Stimulated activated naive CD8-positive, alpha-beta T cell treated with anti-CD3 and anti-CD28 coated beads, Interleukin-15, Interleukin-2, amounts not matched to agents 100 ng/mL and 50 ng/mL, for 24 hours (primary cell): Measurements from ENCODE around the gene PTPRE.

Experiments
- H3K27ac Mint-ChIP-seq: one replicate; pipeline ENCODE4 v1.8.0; 2021; ENCODE audit warnings: mild to moderate bottlenecking, mixed read lengths
- H3K27me3 Mint-ChIP-seq: one replicate; pipeline ENCODE4 v1.8.0; 2021; ENCODE audit warnings: mixed read lengths
- H3K36me3 Mint-ChIP-seq: one replicate; pipeline ENCODE4 v1.8.0; 2021; ENCODE audit warnings: low read depth, mixed read lengths
- H3K4me1 Mint-ChIP-seq: one replicate; pipeline ENCODE4 v1.8.0; 2021; ENCODE audit warnings: low read depth, mixed read lengths
- H3K4me3 Mint-ChIP-seq: one replicate; pipeline ENCODE4 v1.8.0; 2021; ENCODE audit warnings: mild to moderate bottlenecking, mixed read lengths
- H3K9me3 Mint-ChIP-seq: one replicate; pipeline ENCODE4 v1.8.0; 2021; ENCODE audit warnings: mixed read lengths

PTPRE gene

DNA sequence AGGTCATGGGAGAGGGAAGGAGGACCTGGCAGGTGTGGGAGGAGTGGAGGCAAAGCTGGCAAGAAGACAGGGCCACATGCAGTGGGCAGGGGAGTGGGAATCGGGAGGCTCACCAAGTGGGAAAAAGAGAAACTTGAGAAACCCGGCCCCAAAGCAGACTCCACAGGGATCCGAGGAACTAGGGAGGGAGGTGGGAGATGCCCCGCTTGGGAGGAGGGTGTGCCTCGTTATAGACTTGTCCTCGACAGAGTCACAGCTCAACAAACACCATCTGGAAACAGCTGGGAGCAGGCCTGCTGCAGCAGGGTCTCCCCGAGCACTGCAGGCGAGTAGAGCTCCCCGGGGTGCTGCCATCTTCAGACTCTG, 164.5 kb downstream of the PTPRE start:
- H3K27ac Mint-ChIP-seq, result no peak overlapping the region
- peaks cover 75% of the 10 kb centered on the region for H3K36me3 Mint-ChIP-seq
- H3K4me3 Mint-ChIP-seq, result no peak overlapping the region
- peaks cover 4% of the 10 kb centered on the region for H3K9me3 Mint-ChIP-seq
- H3K4me1 Mint-ChIP-seq, result peaks cover 26% of the 10 kb centered on the region
- H3K27me3 Mint-ChIP-seq, result no peaks in the 10 kb centered on the region

DNA sequence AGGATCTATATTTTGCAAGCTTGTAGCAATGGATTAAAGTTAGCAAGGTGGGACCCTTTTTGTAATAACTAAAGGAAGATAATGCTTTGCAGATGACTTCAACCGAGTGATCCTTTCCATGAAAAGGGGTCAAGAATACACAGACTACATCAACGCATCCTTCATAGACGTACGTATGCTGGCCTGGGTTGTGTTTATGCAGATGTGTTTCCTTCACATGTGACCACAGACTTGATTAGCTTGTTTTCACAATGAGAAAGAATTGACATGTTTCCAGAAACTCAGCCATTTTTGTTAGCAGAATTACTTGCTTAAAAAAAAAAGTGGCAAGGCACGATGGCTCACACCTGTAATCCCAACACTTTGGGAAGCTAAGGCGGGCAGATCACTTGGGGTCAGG, 165.1 kb downstream of the PTPRE start:
- Mint-ChIP-seq H3K4me1 (peaks cover 20% of the 10 kb centered on the region), H3K27me3 (no peaks in the 10 kb centered on the region), H3K27ac (no peak overlapping the region), H3K36me3 (peaks cover 74% of the 10 kb centered on the region), H3K4me3 (no peak overlapping the region), H3K9me3 (peaks cover 3% of the 10 kb centered on the region)

DNA sequence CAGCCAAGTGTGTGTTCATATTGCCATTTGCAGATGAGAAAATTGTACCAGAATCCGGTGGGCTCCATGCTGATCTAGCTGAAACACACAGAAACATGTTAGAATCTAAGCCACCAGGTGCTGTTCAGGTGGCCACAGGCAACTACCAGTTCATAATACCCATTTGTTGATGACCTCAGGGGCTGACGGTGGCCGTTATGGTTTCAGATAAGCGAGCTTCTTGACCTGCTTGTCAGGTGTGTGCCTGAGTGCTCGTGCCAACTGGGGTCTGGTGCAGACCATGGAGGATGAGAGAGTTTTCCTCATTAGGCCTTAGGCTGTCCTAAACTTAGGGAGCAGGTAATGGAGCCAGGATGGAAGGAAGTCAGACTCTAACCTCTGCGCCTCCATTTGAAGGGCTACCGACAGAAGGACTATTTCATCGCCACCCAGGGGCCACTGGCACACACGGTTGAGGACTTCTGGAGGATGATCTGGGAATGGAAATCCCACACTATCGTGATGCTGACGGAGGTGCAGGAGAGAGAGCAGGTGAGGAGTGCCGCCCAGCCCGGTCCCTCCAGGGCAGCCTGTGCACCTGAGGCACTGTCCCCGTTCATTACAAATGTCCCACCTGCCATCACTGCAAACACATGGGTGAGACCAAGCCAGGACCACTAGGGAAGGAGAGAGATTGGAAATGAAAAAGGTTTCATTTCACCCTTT, 166.2 kb downstream of the PTPRE start:
- Mint-ChIP-seq H3K9me3 (no peaks in the 10 kb centered on the region), H3K4me3 (no peak overlapping the region), H3K27ac (no peak overlapping the region), H3K27me3 (no peaks in the 10 kb centered on the region), H3K36me3 (peaks cover 65% of the 10 kb centered on the region), H3K4me1 (peaks cover 14% of the 10 kb centered on the region)

DNA sequence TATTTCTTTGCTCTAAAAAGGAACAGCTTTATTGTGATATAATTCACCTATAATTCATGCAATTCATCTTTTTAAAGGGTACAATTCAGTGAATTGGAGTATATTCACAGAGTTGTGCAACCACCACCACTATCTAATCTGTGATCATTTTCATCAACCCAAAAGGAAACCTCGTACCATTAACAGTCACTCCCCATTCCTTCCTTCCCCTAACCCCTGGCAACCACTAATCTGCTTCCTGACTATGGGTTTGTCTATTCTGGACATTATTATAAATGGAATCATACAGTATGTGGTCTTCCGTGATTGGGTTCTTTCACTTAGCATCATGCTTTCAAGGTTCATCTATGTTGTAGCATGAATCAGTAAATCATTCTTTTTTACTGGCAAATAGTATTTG, 167.0 kb downstream of the PTPRE start:
- Mint-ChIP-seq H3K4me1 (peaks cover 8% of the 10 kb centered on the region), H3K36me3 (peaks cover 62% of the 10 kb centered on the region), H3K4me3 (no peak overlapping the region), H3K9me3 (no peaks in the 10 kb centered on the region), H3K27ac (no peak overlapping the region), H3K27me3 (no peaks in the 10 kb centered on the region)

DNA sequence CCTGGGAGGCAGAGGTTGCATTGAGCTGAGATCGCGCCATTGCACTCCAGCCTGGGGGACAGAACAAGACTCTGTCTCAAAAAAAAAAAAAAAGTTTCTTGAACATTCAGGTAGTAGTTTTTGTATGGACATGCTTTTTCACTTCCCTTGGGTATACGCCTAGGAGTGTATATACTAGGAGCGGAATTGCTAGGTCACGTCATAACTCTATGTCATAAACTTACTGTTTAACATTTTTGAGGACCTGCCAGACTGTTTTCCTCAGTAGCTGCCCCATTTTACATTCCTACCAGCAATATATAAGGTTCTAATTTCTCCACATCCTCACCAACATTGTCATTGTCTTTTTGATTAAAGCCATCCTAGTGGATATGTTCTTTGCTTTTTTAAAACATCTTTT, 167.7 kb downstream of the PTPRE start:
- peaks cover 69% of the 10 kb centered on the region for H3K36me3 Mint-ChIP-seq
- no peaks in the 10 kb centered on the region for H3K27me3 Mint-ChIP-seq
- H3K4me1 Mint-ChIP-seq, result peaks cover 8% of the 10 kb centered on the region
- H3K4me3 Mint-ChIP-seq, result no peak overlapping the region
- H3K27ac Mint-ChIP-seq, result no peak overlapping the region
- H3K9me3 Mint-ChIP-seq, result no peaks in the 10 kb centered on the region

DNA sequence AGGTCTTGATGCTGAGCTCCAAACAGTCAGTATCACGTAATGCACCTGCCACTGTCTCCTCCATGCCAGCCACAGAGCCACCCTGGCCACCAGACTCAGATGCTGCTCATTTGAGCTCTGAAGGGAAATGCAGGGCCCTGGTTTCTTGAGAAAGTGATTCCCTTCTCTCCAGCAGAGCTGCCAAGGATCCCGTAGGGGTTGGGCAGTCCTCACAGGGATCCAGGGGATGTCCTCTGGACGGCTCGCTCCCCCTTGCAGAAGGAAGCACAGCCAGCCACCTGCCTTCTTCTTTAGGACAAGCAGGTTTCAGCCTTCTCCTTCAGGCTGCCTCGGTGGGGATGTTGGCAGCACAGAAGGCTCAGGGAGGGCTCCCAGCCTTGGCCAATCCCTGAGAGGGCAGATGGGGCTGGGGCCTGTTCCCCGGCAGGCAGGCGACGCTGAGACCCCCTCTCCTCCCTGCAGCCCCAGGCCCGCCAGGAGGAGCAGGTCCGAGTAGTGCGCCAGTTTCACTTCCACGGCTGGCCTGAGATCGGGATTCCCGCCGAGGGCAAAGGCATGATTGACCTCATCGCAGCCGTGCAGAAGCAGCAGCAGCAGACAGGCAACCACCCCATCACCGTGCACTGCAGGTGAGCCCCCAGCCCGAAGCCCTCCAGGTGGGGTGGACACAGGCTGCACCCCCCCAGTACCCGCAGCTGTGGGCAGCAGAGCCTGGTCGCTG, 170.4 kb downstream of the PTPRE start:
- Mint-ChIP-seq H3K4me3 (no peak overlapping the region), H3K27ac (no peak overlapping the region), H3K9me3 (no peaks in the 10 kb centered on the region), H3K27me3 (no peaks in the 10 kb centered on the region), H3K36me3 (peaks cover 65% of the 10 kb centered on the region), H3K4me1 (peaks cover 8% of the 10 kb centered on the region)

DNA sequence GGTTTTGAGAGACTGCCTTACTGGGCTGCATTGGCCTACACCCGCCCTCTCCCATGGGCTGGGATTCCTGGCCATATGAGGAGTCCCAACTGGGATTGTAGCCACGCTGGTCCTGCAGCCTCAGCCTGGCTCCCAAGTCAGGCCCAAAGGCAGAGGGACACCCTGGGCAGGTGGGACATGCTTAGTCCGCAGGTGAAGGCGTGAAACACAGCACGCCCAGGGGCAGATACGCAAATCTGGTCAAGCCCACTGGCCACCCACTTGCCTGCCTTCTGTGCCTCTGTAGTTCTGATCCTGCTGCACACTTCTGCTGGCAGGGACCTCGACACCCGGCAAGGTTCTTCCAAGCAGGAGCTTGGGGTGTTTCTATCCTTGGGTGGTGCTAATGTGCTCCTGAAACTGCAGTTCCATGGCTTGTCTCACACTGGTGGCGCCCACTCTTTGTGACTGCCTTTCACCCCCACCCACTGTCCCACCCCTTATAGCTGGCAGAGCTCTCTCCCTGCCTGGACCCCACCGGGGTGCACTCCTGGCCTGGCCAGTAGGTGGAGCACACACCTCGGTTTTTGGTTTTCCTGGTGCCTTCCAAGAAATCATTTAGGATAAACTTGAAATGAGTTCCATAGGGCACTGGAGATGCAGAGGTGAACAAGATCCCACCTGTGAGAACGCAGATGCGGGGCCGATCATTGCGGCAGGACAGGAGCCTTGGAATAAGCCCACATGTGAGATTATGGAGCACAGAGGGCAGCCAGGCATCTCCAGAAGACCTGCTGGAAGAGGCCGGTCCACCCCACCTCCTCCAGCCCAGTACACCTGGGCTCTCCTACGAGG, 171.4 kb downstream of the PTPRE start:
- Mint-ChIP-seq H3K27me3 (no peaks in the 10 kb centered on the region), H3K27ac (no peak overlapping the region), H3K4me1 (peaks cover 8% of the 10 kb centered on the region), H3K4me3 (no peak overlapping the region), H3K36me3 (peaks cover 56% of the 10 kb centered on the region), H3K9me3 (no peaks in the 10 kb centered on the region)

DNA sequence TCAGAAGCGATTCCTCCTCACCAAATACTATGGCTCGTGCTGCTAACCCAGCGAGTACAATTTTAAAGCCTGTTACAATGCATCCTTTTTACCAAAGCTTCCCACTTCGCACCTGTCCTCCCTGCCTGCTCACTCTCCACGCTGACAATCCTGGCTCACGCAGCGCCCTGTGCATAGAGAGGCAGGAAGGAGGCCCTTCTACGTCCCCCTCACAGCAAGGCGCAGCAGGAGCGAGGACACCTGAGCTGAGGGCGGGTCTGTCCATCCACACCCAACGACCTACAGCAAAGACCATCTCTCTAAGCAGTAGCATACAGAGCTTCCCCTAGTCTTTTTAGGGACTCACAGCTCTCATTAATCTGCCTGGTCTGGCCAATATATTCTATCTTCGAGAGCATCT, 173.3 kb downstream of the PTPRE start:
- Mint-ChIP-seq H3K4me3 (no peak overlapping the region), H3K9me3 (no peaks in the 10 kb centered on the region), H3K4me1 (no peaks in the 10 kb centered on the region), H3K27ac (no peak overlapping the region), H3K36me3 (peaks cover 45% of the 10 kb centered on the region), H3K27me3 (no peaks in the 10 kb centered on the region)

DNA sequence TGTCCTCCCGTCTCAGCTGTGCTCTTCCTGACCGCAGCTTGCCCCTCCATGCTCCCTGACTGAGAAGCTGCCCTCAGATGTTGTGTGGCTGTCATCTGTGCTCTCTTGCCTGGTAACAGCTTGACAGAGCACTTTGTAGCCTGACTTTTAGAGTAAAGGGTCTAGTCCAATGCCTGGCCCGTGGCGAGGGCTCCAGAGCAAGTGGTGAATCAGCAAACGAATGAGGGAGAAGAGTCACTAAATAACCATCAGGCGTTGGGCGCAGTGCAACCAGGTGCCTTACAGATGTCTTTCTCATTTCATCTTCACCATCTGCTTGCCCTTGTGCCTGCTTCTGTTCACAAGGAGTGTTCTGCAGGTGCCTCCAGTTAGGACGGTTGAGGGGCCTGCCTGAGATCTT, 173.7 kb downstream of the PTPRE start:
- no peak overlapping the region for H3K27ac Mint-ChIP-seq
- H3K27me3 Mint-ChIP-seq, result no peaks in the 10 kb centered on the region
- no peaks in the 10 kb centered on the region for H3K4me1 Mint-ChIP-seq
- H3K9me3 Mint-ChIP-seq, result no peaks in the 10 kb centered on the region
- no peak overlapping the region for H3K4me3 Mint-ChIP-seq
- peaks cover 41% of the 10 kb centered on the region for H3K36me3 Mint-ChIP-seq

DNA sequence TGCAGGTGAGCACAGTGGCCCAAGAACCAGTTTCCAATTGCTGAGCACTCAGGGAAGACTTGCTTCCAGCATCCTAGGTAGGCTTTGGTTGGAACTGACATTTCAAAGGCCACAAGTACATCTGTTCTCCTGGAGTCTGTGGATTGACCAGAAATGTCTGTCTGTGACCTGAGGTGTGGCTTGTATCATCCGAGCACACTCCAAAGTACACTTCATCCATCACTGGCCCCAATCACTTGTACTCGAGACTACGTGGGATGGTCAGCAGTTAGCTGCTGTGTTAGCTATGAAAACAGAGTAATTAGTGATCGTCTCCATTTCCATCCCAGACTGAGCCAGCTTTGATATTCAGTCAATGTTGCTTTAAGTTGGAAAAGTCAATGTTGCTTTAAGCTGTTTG, 174.3 kb downstream of the PTPRE start:
- no peaks in the 10 kb centered on the region for H3K27me3 Mint-ChIP-seq
- no peaks in the 10 kb centered on the region for H3K9me3 Mint-ChIP-seq
- H3K4me3 Mint-ChIP-seq, result no peak overlapping the region
- H3K36me3 Mint-ChIP-seq, result peaks cover 35% of the 10 kb centered on the region
- no peak overlapping the region for H3K27ac Mint-ChIP-seq
- no peaks in the 10 kb centered on the region for H3K4me1 Mint-ChIP-seq

DNA sequence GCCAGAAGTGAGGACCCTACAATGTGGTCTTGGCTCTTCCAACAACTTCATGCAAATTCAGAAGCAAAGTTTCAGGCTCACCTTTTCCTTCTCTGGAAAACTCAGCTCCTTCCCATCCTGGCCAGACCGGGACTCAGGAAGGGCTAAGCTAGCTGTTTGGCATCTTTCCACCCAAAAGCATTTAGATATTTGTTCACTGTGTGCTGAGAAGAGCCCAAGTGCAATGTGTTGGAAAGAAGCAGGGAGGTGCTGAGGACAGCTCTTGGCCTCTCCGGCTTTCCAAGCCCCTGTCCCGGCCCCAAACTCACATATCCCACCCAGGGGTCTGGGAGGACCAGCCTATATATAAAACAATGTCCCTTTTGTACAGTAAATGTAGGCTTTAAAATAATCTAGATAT, 174.8 kb downstream of the PTPRE start:
- H3K27me3 Mint-ChIP-seq, result no peaks in the 10 kb centered on the region
- H3K27ac Mint-ChIP-seq, result no peak overlapping the region
- H3K36me3 Mint-ChIP-seq, result peaks cover 30% of the 10 kb centered on the region
- H3K4me3 Mint-ChIP-seq, result no peak overlapping the region
- no peaks in the 10 kb centered on the region for H3K4me1 Mint-ChIP-seq
- H3K9me3 Mint-ChIP-seq, result no peaks in the 10 kb centered on the region

DNA sequence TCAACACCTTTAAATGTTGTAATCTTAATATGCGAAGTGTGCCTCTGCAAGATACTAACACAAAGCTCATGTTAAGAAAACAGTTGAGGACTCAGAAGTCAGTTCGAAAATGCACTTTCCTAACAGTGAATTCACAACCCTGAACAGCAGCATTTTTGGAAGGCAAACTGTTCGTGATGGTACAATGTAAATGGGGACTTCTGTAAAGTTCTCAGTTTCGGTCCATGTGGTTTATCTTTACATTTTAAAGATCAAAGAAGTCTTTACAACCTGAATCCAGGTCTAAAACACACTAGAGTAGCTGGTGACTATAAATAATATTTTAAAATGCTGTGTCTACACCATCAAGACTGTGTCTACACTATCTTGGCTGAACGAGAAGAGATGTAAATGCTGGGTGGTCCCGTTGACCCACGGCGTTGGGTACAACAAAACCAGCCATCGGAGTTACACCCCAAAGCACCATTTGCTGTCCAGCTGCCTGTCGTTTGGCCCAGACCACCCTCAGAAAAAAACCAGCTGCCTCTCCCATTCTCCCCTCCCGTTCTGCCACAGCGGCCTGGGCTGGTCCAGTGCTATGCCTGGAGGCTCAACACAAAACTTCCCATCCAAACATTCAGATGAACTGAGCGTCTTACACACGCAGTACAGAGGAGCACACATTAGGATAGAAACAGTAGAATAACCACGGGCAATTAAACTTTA, 176.4 kb downstream of the PTPRE start:
- H3K4me1 Mint-ChIP-seq, result no peaks in the 10 kb centered on the region
- H3K4me3 Mint-ChIP-seq, result no peak overlapping the region
- H3K9me3 Mint-ChIP-seq, result no peaks in the 10 kb centered on the region
- no peaks in the 10 kb centered on the region for H3K27me3 Mint-ChIP-seq
- no peak overlapping the region for H3K27ac Mint-ChIP-seq
- H3K36me3 Mint-ChIP-seq, result peaks cover 28% of the 10 kb centered on the region

DNA sequence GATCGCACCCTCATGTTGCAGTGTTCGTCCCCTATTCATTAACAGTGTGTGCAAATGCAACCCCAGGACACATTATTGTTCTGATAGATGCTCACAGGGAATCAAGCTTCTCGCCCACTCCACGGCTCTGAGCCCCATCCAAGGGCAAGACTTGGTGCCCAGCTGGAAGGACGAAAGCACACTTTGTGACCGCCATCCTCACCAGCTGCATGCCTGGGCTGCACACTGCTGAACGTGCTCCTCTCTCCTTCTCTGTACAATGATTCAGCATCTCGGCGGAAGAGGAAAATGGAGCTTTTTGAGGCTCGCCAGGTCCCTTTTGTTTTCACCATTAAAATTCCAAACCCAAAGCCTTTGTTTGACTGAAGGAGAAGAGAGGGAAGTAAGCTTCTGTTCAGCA, 177.5 kb downstream of the PTPRE start:
- H3K27ac Mint-ChIP-seq, result no peak overlapping the region
- no peaks in the 10 kb centered on the region for H3K9me3 Mint-ChIP-seq
- peaks cover 23% of the 10 kb centered on the region for H3K36me3 Mint-ChIP-seq
- no peak overlapping the region for H3K4me3 Mint-ChIP-seq
- H3K27me3 Mint-ChIP-seq, result no peaks in the 10 kb centered on the region
- no peaks in the 10 kb centered on the region for H3K4me1 Mint-ChIP-seq

DNA sequence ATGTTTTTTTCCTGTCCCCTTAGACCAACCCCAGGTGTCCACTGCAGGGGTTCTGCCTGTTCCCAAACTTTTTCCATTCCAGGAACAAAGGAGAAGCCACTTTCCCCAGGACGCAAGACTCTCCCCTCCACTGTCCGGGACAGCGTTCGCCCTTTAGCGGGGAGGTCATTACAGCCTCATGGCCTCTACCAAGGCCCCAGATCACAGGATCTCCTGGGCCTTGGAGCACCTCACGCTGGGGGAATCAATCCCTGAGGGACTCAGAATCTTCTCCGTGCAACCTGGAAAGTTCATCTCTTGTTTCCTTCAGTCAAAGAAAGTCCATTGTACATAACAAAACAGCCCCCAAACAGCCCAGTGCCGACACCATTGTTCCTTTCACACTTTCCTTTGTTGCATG, 178.1 kb downstream of the PTPRE start:
- Mint-ChIP-seq H3K4me1 (no peaks in the 10 kb centered on the region), H3K9me3 (no peaks in the 10 kb centered on the region), H3K27ac (no peak overlapping the region), H3K4me3 (no peak overlapping the region), H3K36me3 (peaks cover 16% of the 10 kb centered on the region), H3K27me3 (no peaks in the 10 kb centered on the region)
